Panc1 (cell line): ENCODE results near the gene FAP. TPM values are rescaled to one million over a fixed set of nuclear protein-coding genes. Genes with fewer than 3 reads are reported as not detected.

Source experiments
- ATAC-seq: fragments of 200-7000 bp; cut with Tn5 transposase; 2 replicates; pipeline ENCODE4 v1.9.1; 2020; ENCODE audit warnings: mild to moderate bottlenecking, moderate library complexity
- BruUV-seq: library from RNA; stranded (reverse); fragments of 400-500 nt; replicated peaks from 2 replicates; lab custom pipeline; 2021; lab: Mats Ljungman, UMichigan
- CTCF ChIA-PET: fragments of 300-600 bp; sonication (Branson Sonifier 250); formaldehyde crosslinking; loops from one replicate; lab custom pipeline; 2022; ENCODE audit warnings: antibody characterized with exemption; lab: Charles Lee
- POLR2A ChIA-PET: fragments of 300-600 bp; sonication (Branson Sonifier 250); formaldehyde crosslinking; loops from one replicate; lab custom pipeline; 2022; ENCODE audit warnings: antibody characterized with exemption; lab: Charles Lee
- DNase-seq: peaks from one replicate; pipeline ENCODE4 v3.0.0-alpha.2; 2010; ENCODE audit warnings: low read depth, low spot score
- H3K27ac ChIP-seq: 2 replicates; pipeline ENCODE4 v1.5.1; 2011; ENCODE audit warnings: mild to moderate bottlenecking, low read length, inconsistent platforms
- H3K27me3 ChIP-seq: fragments of 200-500 bp; sonication (Bioruptor generic); 2 replicates; pipeline ENCODE4 v1.6.0; 2014; ENCODE audit warnings: low read length, inconsistent platforms; ENCODE audit not compliant: control insufficient read depth, insufficient read depth
- H3K36me3 ChIP-seq: fragments of 200-500 bp; sonication (Bioruptor generic); 2 replicates; pipeline ENCODE4 v1.5.1; 2014; ENCODE audit warnings: inconsistent platforms, mild to moderate bottlenecking, low read length, moderate library complexity; ENCODE audit not compliant: control insufficient read depth, insufficient read depth
- H3K4me1 ChIP-seq: 2 replicates; pipeline ENCODE4 v1.5.1; 2011; ENCODE audit warnings: inconsistent platforms, mild to moderate bottlenecking, low read length, moderate library complexity; ENCODE audit not compliant: control insufficient read depth, insufficient read depth
- H3K4me3 ChIP-seq, 2 experiments: 2 replicates each; pipeline ENCODE4 v1.5.1; 2011 to 2012; ENCODE audit warnings: low read depth in 2 of 2, low read length in 2 of 2, mild to moderate bottlenecking in 2 of 2, inconsistent platforms in 1 of 2, moderate library complexity in 1 of 2
- H3K9me3 ChIP-seq: fragments of 200-500 bp; sonication (Bioruptor generic); 2 replicates; pipeline ENCODE4 v1.5.1; 2014; ENCODE audit warnings: low read depth, mild to moderate bottlenecking, inconsistent platforms, low read length, moderate library complexity; ENCODE audit not compliant: control insufficient read depth, insufficient read depth
- POLR2AphosphoS5 ChIP-seq: IDR thresholded peaks from 2 replicates; pipeline ENCODE4 v1.6.1; 2012; ENCODE audit warnings: mild to moderate bottlenecking, low read depth, low read length, moderate library complexity
- SIN3A ChIP-seq: IDR thresholded peaks from 2 replicates; pipeline ENCODE4 v1.6.1; 2012; ENCODE audit warnings: low read depth, mild to moderate bottlenecking, low read length, moderate library complexity, borderline replicate concordance; ENCODE audit not compliant: insufficient read depth
- TCF7L2 ChIP-seq: IDR thresholded peaks from 2 replicates; pipeline ENCODE4 v1.6.1; 2011; ENCODE audit warnings: mild to moderate bottlenecking, low read depth, low read length, inconsistent platforms
- in situ Hi-C: cut with HindIII; loops from 2 replicates; pipeline ENCODE4 v1.10.0; 2016; ENCODE audit warnings: low sequenced_read_pairs, low pct_unique_long_range_greater_than_20kb
- intact Hi-C: fragments of 100-400 bp; cut with micrococcal nuclease; formaldehyde crosslinking; loops from one replicate; pipeline ENCODE4 v1.10.0; 2022; ENCODE audit not compliant: unreplicated experiment
- total RNA-seq: library from RNA; stranded (reverse); gene quantifications from one replicate; pipeline ENCODE4 v1.2.1, GENCODE V29; 2021; ENCODE audit not compliant: unreplicated experiment
- TF ChIP-seq, protein P1 (sequence below), 2 experiments: IDR thresholded peaks; 2 replicates each; pipeline ENCODE4 v1.6.1; 2011 to 2012; ENCODE audit warnings: low read depth in 2 of 2, control low read depth in 1 of 2, low read length in 1 of 2, mild to moderate bottlenecking in 1 of 2, moderate library complexity in 1 of 2; ENCODE audit not compliant: insufficient read depth in 1 of 2
- TF ChIP-seq, protein P2 (sequence below): fragments of 450-650 bp; IDR thresholded peaks from 2 replicates; pipeline ENCODE4 v1.5.1; 2017; ENCODE audit warnings: mild to moderate bottlenecking

FAP gene
- total RNA-seq, 1 experiment from 2014 or later: not detected

GRCh38 chr2:162126111-162126519 is 117.1 kb downstream of the FAP start:
- no peaks in the 10 kb centered on the region for H3K4me1 ChIP-seq
- intact Hi-C loops (no loop called here), in situ Hi-C loops (no loop called here)
- POLR2A ChIA-PET: no interaction called here
- H3K4me3 ChIP-seq: no peak overlapping the region
- no peak overlapping the region for H3K27ac ChIP-seq
- H3K27me3 ChIP-seq: no peaks in the 10 kb centered on the region
- ATAC-seq (no peak), DNase-seq (no peak)
- BruUV-seq: no TSS peak
- CTCF ChIA-PET: interaction anchor here (0.6 kb wide), 1 partner anchor 192 kb away, joined by 3 read pairs; the partner anchor contains the start of gene IFIH1
- H3K9me3 ChIP-seq: no peaks in the 10 kb centered on the region
- H3K36me3 ChIP-seq: no peaks in the 10 kb centered on the region
- TF ChIP-seq, protein P1, sequence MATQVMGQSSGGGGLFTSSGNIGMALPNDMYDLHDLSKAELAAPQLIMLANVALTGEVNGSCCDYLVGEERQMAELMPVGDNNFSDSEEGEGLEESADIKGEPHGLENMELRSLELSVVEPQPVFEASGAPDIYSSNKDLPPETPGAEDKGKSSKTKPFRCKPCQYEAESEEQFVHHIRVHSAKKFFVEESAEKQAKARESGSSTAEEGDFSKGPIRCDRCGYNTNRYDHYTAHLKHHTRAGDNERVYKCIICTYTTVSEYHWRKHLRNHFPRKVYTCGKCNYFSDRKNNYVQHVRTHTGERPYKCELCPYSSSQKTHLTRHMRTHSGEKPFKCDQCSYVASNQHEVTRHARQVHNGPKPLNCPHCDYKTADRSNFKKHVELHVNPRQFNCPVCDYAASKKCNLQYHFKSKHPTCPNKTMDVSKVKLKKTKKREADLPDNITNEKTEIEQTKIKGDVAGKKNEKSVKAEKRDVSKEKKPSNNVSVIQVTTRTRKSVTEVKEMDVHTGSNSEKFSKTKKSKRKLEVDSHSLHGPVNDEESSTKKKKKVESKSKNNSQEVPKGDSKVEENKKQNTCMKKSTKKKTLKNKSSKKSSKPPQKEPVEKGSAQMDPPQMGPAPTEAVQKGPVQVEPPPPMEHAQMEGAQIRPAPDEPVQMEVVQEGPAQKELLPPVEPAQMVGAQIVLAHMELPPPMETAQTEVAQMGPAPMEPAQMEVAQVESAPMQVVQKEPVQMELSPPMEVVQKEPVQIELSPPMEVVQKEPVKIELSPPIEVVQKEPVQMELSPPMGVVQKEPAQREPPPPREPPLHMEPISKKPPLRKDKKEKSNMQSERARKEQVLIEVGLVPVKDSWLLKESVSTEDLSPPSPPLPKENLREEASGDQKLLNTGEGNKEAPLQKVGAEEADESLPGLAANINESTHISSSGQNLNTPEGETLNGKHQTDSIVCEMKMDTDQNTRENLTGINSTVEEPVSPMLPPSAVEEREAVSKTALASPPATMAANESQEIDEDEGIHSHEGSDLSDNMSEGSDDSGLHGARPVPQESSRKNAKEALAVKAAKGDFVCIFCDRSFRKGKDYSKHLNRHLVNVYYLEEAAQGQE (IDR thresholded peaks at IDR 0.05; ENCODE audit: insufficient read depth in 1 of 2, low read depth in 2 of 2, low read length in 1 of 2): no peak
- TF ChIP-seq POLR2AphosphoS5 (no peak), TCF7L2 (no peak), SIN3A (no peak)
- TF ChIP-seq, protein P2, sequence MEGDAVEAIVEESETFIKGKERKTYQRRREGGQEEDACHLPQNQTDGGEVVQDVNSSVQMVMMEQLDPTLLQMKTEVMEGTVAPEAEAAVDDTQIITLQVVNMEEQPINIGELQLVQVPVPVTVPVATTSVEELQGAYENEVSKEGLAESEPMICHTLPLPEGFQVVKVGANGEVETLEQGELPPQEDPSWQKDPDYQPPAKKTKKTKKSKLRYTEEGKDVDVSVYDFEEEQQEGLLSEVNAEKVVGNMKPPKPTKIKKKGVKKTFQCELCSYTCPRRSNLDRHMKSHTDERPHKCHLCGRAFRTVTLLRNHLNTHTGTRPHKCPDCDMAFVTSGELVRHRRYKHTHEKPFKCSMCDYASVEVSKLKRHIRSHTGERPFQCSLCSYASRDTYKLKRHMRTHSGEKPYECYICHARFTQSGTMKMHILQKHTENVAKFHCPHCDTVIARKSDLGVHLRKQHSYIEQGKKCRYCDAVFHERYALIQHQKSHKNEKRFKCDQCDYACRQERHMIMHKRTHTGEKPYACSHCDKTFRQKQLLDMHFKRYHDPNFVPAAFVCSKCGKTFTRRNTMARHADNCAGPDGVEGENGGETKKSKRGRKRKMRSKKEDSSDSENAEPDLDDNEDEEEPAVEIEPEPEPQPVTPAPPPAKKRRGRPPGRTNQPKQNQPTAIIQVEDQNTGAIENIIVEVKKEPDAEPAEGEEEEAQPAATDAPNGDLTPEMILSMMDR: no peak

GRCh38 chr2:162125138-162125537 is 118.1 kb downstream of the FAP start:
- ChIA-PET POLR2A (no interaction called here), CTCF (interaction anchor here (0.6 kb wide), 2 partner anchors 19 to 539 kb away, joined by 5 to 6 read pairs; no protein-coding TSS in a partner anchor)
- no TSS peak for BruUV-seq
- intact Hi-C loops (no loop called here), in situ Hi-C loops (no loop called here)
- no peak overlapping the region for H3K27ac ChIP-seq
- H3K4me3 ChIP-seq: no peak overlapping the region
- no peaks in the 10 kb centered on the region for H3K4me1 ChIP-seq
- H3K27me3 ChIP-seq: no peaks in the 10 kb centered on the region
- H3K9me3 ChIP-seq: no peaks in the 10 kb centered on the region
- H3K36me3 ChIP-seq: no peaks in the 10 kb centered on the region
- TF ChIP-seq, protein P2: no peak
- TF ChIP-seq TCF7L2 (no peak), POLR2AphosphoS5 (no peak), SIN3A (no peak)
- TF ChIP-seq, protein P1 (IDR thresholded peaks at IDR 0.05; ENCODE audit: insufficient read depth in 1 of 2, low read depth in 2 of 2, low read length in 1 of 2): no peak
- DNase-seq (no peak), ATAC-seq (no peak)
